Suprapubic skin (tissue), 4 donors: ENCODE data around the gene CAPZB.

Source experiments
- EP300 ChIP-seq: sonication (generic); formaldehyde crosslinking; IDR thresholded peaks from one replicate; pipeline ENCODE4 v1.6.1; 2017; ENCODE audit warnings: antibody characterized with exemption
- POLR2AphosphoS5 ChIP-seq, 3 donors: sonication (generic); formaldehyde crosslinking; IDR thresholded peaks; one replicate each; pipeline ENCODE4 v1.6.1; 2017; ENCODE audit warnings: antibody characterized with exemption in 3 of 3
- TF ChIP-seq, protein P1 (sequence below), 2 donors: fragments of 200-600 bp in 1 of 2; fragments of 450-650 bp in 1 of 2; sonication (generic) in 1 of 2; IDR thresholded peaks; one replicate each; pipeline ENCODE4 v1.5.1; 2016 to 2019; ENCODE audit warnings: antibody characterized with exemption in 2 of 2, mild to moderate bottlenecking in 1 of 2, moderate library complexity in 1 of 2

DNA sequence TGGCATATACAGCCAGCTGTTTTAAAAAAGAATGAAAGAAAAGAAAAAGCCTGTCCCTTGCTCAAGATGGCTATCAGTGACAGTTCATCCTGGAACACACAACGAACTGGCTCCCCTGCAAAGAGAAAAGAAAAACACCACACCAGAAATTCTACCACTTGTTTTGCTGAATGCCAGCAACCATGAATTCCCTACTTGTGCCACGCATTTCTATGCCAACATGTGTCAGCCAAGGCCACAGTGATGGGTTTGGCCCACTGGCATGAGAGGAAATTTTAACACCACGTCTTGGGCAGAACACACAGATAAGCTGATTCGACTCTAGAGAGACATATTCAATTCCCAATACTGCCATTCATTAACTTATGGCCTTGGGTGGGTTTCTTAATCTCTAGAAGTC, 64.0 kb downstream of the CAPZB start:
- TF ChIP-seq POLR2AphosphoS5 (IDR thresholded peaks at IDR 0.05): no peak
- TF ChIP-seq, protein P1, sequence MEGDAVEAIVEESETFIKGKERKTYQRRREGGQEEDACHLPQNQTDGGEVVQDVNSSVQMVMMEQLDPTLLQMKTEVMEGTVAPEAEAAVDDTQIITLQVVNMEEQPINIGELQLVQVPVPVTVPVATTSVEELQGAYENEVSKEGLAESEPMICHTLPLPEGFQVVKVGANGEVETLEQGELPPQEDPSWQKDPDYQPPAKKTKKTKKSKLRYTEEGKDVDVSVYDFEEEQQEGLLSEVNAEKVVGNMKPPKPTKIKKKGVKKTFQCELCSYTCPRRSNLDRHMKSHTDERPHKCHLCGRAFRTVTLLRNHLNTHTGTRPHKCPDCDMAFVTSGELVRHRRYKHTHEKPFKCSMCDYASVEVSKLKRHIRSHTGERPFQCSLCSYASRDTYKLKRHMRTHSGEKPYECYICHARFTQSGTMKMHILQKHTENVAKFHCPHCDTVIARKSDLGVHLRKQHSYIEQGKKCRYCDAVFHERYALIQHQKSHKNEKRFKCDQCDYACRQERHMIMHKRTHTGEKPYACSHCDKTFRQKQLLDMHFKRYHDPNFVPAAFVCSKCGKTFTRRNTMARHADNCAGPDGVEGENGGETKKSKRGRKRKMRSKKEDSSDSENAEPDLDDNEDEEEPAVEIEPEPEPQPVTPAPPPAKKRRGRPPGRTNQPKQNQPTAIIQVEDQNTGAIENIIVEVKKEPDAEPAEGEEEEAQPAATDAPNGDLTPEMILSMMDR (IDR thresholded peaks at IDR 0.05): no peak
- no peak for TF ChIP-seq EP300
